H9 (cell line): Measurements from ENCODE around the gene MSMB. TPM values are rescaled to one million over a fixed set of nuclear protein-coding genes. Genes with fewer than 3 reads are reported as not detected.
A peak's percentile ranks its signal among the peaks of the same experiment; 100 is the strongest.

Experiments used
- DNase-seq: peaks from one replicate; pipeline ENCODE4 v3.0.0-alpha.2; 2017
- H2AFZ ChIP-seq: one replicate; pipeline ENCODE4 v1.6.1; 2013; ENCODE audit warnings: mild to moderate bottlenecking, low read length, control low read depth, moderate library complexity
- H2AK5ac ChIP-seq: 2 replicates; pipeline ENCODE4 v1.6.1; 2013; ENCODE audit warnings: low read length, control low read depth, mixed read lengths; ENCODE audit not compliant: insufficient read length
- H2BK120ac ChIP-seq: one replicate; pipeline ENCODE4 v1.6.1; 2013; ENCODE audit warnings: low read depth, mild to moderate bottlenecking, low read length, control low read depth, inconsistent platforms; ENCODE audit not compliant: poor library complexity, severe bottlenecking
- H2BK12ac ChIP-seq: 2 replicates; pipeline ENCODE4 v1.6.1; 2013; ENCODE audit warnings: low read length, control low read depth, mixed read lengths, low read depth; ENCODE audit not compliant: insufficient read length
- H2BK15ac ChIP-seq: 2 replicates; pipeline ENCODE4 v1.6.1; 2013; ENCODE audit warnings: low read depth, low read length, control low read depth
- H2BK20ac ChIP-seq: one replicate; pipeline ENCODE4 v1.6.1; 2013; ENCODE audit warnings: low read depth, mild to moderate bottlenecking, low read length, control low read depth, inconsistent platforms; ENCODE audit not compliant: poor library complexity, severe bottlenecking
- H2BK5ac ChIP-seq: 2 replicates; pipeline ENCODE4 v1.6.1; 2013; ENCODE audit warnings: low read length, control low read depth, mixed read lengths; ENCODE audit not compliant: insufficient read length
- H3K14ac ChIP-seq: 2 replicates; pipeline ENCODE4 v1.6.1; 2013; ENCODE audit warnings: low read length, control low read depth; ENCODE audit not compliant: insufficient read depth
- H3K18ac ChIP-seq: 2 replicates; pipeline ENCODE4 v1.6.1; 2013; ENCODE audit warnings: low read depth, mild to moderate bottlenecking, mixed read lengths, low read length, control low read depth; ENCODE audit not compliant: insufficient read length
- H3K23ac ChIP-seq: 2 replicates; pipeline ENCODE4 v1.6.1; 2013; ENCODE audit warnings: low read length, control low read depth, mixed read lengths, low read depth; ENCODE audit not compliant: insufficient read length
- H3K23me2 ChIP-seq: 2 replicates; pipeline ENCODE4 v1.6.1; 2013; ENCODE audit warnings: low read depth, mild to moderate bottlenecking, mixed read lengths, low read length, control low read depth; ENCODE audit not compliant: insufficient read length, poor library complexity, severe bottlenecking
- H3K27ac ChIP-seq: 2 replicates; pipeline ENCODE4 v1.5.1; 2013; ENCODE audit warnings: low read length, control low read depth, mixed read lengths, low read depth; ENCODE audit not compliant: insufficient read length
- H3K27me3 ChIP-seq: 2 replicates; pipeline ENCODE4 v1.6.1; 2013; ENCODE audit warnings: low read length, control low read depth, inconsistent platforms; ENCODE audit not compliant: insufficient read depth
- H3K4ac ChIP-seq: 2 replicates; pipeline ENCODE4 v1.6.1; 2013; ENCODE audit warnings: low read depth, mild to moderate bottlenecking, control low read depth, inconsistent platforms, low read length, moderate library complexity
- H3K4me1 ChIP-seq: 2 replicates; pipeline ENCODE4 v1.6.1; 2013; ENCODE audit warnings: low read length, control low read depth, inconsistent platforms; ENCODE audit not compliant: insufficient read depth
- H3K4me2 ChIP-seq: 2 replicates; pipeline ENCODE4 v1.6.1; 2013; ENCODE audit warnings: low read length, control low read depth, mixed read lengths; ENCODE audit not compliant: insufficient read length, insufficient read depth
- H3K56ac ChIP-seq: 2 replicates; pipeline ENCODE4 v1.6.1; 2013; ENCODE audit warnings: low read depth, mild to moderate bottlenecking, mixed read lengths, low read length, control low read depth; ENCODE audit not compliant: insufficient read length
- H3K79me1 ChIP-seq: 2 replicates; pipeline ENCODE4 v1.6.1; 2013; ENCODE audit warnings: low read depth, mild to moderate bottlenecking, moderate library complexity, low read length, control low read depth, inconsistent platforms; ENCODE audit not compliant: insufficient read depth, poor library complexity, severe bottlenecking
- H3K79me2 ChIP-seq: 2 replicates; pipeline ENCODE4 v1.6.1; 2013; ENCODE audit warnings: low read length, control low read depth, inconsistent platforms; ENCODE audit not compliant: insufficient read depth
- H3K9ac ChIP-seq: 2 replicates; pipeline ENCODE4 v1.6.1; 2013; ENCODE audit warnings: low read length, control low read depth, mixed read lengths; ENCODE audit not compliant: insufficient read length; ENCODE audit errors: extremely low read depth
- H3K9me3 ChIP-seq: one replicate; pipeline ENCODE4 v1.6.1; 2013; ENCODE audit warnings: low read depth, low read length, inconsistent platforms; ENCODE audit not compliant: control insufficient read depth
- H3T11ph ChIP-seq: one replicate; pipeline ENCODE4 v1.6.1; 2013; ENCODE audit warnings: mild to moderate bottlenecking, low read length, control low read depth, inconsistent platforms
- H4K20me1 ChIP-seq: one replicate; pipeline ENCODE4 v1.6.1; 2013; ENCODE audit not compliant: control insufficient read depth, insufficient read length, insufficient read depth
- H4K5ac ChIP-seq: 2 replicates; pipeline ENCODE4 v1.6.1; 2013; ENCODE audit warnings: low read depth, mild to moderate bottlenecking, mixed read lengths, low read length, control low read depth; ENCODE audit not compliant: insufficient read length
- H4K8ac ChIP-seq: replicated peaks from 2 replicates; pipeline ENCODE4 v1.6.1; 2013; ENCODE audit warnings: low read length, control low read depth, mixed read lengths, low read depth; ENCODE audit not compliant: insufficient read length
- H4K91ac ChIP-seq: 2 replicates; pipeline ENCODE4 v1.6.1; 2013; ENCODE audit warnings: low read depth, mild to moderate bottlenecking, moderate library complexity, mixed read lengths, low read length, control low read depth; ENCODE audit not compliant: insufficient read length
- H3K27ac Mint-ChIP-seq, 3 experiments: 2 replicates in 2 of 3; 3 replicates in 1 of 3; pipeline ENCODE4 v1.8.0; 2020 to 2021; ENCODE audit warnings: mixed read lengths in 3 of 3, mild to moderate bottlenecking in 1 of 3, moderate library complexity in 1 of 3
- H3K27me3 Mint-ChIP-seq: 2 replicates; pipeline ENCODE4 v1.8.0; 2021; ENCODE audit warnings: low read depth, mild to moderate bottlenecking, moderate library complexity, mixed read lengths
- H3K36me3 Mint-ChIP-seq, 3 experiments: 2 replicates in 2 of 3; 3 replicates in 1 of 3; pipeline ENCODE4 v1.8.0; 2020 to 2021; ENCODE audit warnings: low read depth in 3 of 3, mixed read lengths in 3 of 3; ENCODE audit not compliant: insufficient read depth in 1 of 3
- H3K4me1 Mint-ChIP-seq, 2 experiments: 2 replicates each; pipeline ENCODE4 v1.8.0; 2020; ENCODE audit warnings: mixed read lengths in 2 of 2
- H3K4me3 Mint-ChIP-seq, 2 experiments: 2 replicates in 1 of 2; 3 replicates in 1 of 2; pipeline ENCODE4 v1.8.0; 2020 to 2021; ENCODE audit warnings: mild to moderate bottlenecking in 2 of 2, mixed read lengths in 2 of 2, moderate library complexity in 1 of 2
- H3K9me3 Mint-ChIP-seq, 2 experiments: 2 replicates in 1 of 2; 3 replicates in 1 of 2; pipeline ENCODE4 v1.8.0; 2020; ENCODE audit warnings: mild to moderate bottlenecking in 2 of 2, mixed read lengths in 2 of 2, moderate library complexity in 1 of 2
- CTCF ChIP-seq: fragments of 200-600 bp; sonication (generic); conservative IDR thresholded peaks from 3 replicates; pipeline ENCODE4 v1.8.0; 2021; ENCODE audit warnings: antibody characterized with exemption, mild to moderate bottlenecking
- WGBS: extraction: QIAGEN DNeasy Blood & Tissue Kit; methylation state at CpG from one replicate; pipeline ENCODE4 v1.1.7; 2013; ENCODE audit warnings: missing lambda C conversion rate, low lambda C conversion rate, mixed read lengths; ENCODE audit not compliant: insufficient read length; ENCODE audit errors: extremely low coverage; 5-methylcytosine and 5-hydroxymethylcytosine counted together
- total RNA-seq: library from RNA; stranded (reverse); gene quantifications from 2 replicates; pipeline ENCODE4 v1.2.1, GENCODE V29; 2021

MSMB gene
- total RNA-seq, 1 experiment from 2014 or later, result not detected

- H3K4me3 Mint-ChIP-seq, result no peak overlapping the region
- no peaks in the 10 kb centered on the region for H3K9me3 Mint-ChIP-seq
These were observed 14.2 kb downstream of the MSMB start for GRCh38 chr10:46031648-46032532.

More at GRCh38 chr10:46031648-46032532, 14.2 kb downstream of the MSMB start:
- no peaks in the 10 kb centered on the region for H4K20me1 ChIP-seq
- no peaks in the 10 kb centered on the region for H3K27me3 ChIP-seq
- H3K14ac ChIP-seq, result no peak overlapping the region
- no peaks in the 10 kb centered on the region for H3K79me1 ChIP-seq
- H3K23me2 ChIP-seq, result peaks cover 3% of the 10 kb centered on the region
- H3K27ac ChIP-seq, result no peak overlapping the region
- H2AK5ac ChIP-seq, result no peak overlapping the region
- no peaks in the 10 kb centered on the region for H3K4me1 ChIP-seq
- H2BK12ac ChIP-seq, result no peak overlapping the region
- no peak overlapping the region for H3K4me2 ChIP-seq
- H3K27me3 Mint-ChIP-seq, result 0 out of 2 replicates have a peak, but pooled peaks cover 2% of the 10 kb centered on the region
- no peak overlapping the region for H3T11ph ChIP-seq
- no peaks in the 10 kb centered on the region for H3K79me2 ChIP-seq
- no peak overlapping the region for H2BK5ac ChIP-seq
- H3K9me3 ChIP-seq, result no peaks in the 10 kb centered on the region
- no peak for DNase-seq
- H4K8ac ChIP-seq, result peak overlapping the region; percentile 79
- H3K4me1 Mint-ChIP-seq, result peaks cover 14 to 22% of the 10 kb centered on the region in 2 experiments
- no peak overlapping the region for H3K27ac Mint-ChIP-seq
- H2BK20ac ChIP-seq, result no peak overlapping the region
- H3K4ac ChIP-seq, result no peak overlapping the region
- no peaks in the 10 kb centered on the region for H3K36me3 Mint-ChIP-seq
- no peak overlapping the region for H4K5ac ChIP-seq
- H3K23ac ChIP-seq, result no peak overlapping the region
- H2BK120ac ChIP-seq, result no peak overlapping the region
- no peak for TF ChIP-seq CTCF
- H2AFZ ChIP-seq, result no peak overlapping the region
- H2BK15ac ChIP-seq, result no peak overlapping the region
- WGBS, result no CpG with 5 or more reads among the region's 6 CpGs
- H3K56ac ChIP-seq, result no peak overlapping the region
- no peak overlapping the region for H4K91ac ChIP-seq
- H3K9ac ChIP-seq, result no peak overlapping the region
- no peak overlapping the region for H3K18ac ChIP-seq
